Non-pigmented ciliary epithelial cell (primary cell): ENCODE results near the gene BIK.
"Not testable (repeated sequence)": the region's sequence is repeated elsewhere in the genome, so short reads cannot be mapped to it uniquely, and the experiment has no call there.

Source experiments
- DNase-seq: peaks from one replicate; pipeline ENCODE4 v3.0.0-alpha.2; 2010; ENCODE audit warnings: low read depth

BIK gene

DNA sequence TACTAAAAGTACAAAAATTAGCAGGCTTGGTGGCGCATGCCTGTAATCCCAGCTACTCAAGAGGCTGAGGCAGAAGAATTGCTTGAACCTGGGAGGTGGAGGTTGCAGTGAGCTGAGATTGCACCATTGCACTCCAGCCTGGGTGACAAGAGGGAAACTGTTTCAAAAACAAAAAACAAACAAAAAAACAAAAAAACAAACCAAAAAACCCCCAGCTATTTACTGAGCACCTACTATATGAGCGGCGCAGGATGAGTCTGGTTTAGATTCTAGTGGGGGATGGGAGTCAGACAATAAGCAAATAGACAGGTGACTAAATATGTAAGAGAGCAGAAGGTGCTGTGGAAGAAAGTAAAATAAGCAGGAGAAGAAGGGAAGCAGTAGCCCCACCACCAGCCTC lies 5.6 kb upstream of the BIK start:
- not testable (repeated sequence) for DNase-seq

DNA sequence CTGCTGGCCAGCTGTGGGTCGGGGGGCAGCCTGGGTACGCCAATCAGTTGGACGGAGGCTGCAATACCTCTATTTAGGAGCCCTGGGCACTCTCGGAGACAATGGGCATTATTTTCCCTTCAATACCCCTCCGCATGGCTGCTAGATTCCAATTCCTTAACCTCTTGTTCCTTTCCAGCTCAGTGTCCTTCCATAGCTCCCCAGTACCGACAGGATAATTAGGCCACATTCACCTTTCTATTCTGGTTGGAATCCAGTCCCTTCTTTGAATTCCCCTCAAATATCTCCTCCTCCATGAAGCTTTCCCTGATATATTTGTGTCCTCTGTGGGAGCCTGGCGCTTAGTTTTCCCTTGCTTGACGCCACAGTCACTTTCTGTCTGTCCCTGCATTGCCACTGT lies 4.2 kb upstream of the BIK start:
- no peak for DNase-seq

DNA sequence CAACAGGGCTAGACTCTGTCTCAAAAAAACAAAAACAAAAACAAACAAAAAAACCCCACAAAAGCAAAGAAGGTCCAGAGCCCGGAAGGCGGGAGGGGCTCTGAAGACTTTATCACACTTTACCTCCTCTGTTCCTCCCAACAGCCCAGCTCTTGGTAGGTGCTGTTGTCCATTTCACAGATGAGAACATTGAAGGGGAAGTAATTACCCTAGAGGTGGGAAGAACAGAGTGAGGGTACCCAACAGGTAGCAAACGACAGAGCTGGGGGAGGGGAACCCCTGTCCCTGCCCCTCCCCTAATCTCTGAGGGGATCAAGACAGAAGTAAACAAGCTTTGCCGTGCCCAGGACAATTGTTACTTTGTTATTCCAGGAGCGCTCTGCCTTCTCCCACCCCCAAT lies 1.0 kb upstream of the BIK start:
- DNase-seq: no peak

DNA sequence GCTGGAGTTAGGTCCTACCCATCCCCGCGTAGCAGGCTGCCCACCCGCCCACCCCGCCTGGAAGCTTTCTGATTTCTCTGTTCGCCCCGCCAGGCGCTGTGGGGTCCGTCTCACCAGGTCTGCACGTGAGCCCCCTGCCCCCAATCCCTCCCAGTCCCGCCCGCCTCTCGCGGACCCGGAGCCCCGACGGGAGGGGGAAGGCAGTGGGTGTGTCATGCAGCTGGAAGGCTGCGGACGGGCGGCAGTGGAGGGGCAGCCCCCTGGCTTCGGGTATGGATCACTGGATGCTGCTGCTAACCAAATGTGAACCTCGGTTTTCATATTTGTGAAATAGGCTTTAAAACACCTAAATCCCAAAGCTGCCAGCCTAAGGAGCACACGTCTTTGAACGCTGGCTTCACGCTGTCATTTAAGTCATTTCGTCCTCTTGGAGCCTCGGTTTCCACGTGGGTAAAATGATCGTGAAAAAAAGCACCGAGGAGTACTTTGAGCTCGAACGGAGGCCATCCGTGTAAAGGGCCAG lies 568 bp upstream of the BIK start:
- DNase-seq: no peak

DNA sequence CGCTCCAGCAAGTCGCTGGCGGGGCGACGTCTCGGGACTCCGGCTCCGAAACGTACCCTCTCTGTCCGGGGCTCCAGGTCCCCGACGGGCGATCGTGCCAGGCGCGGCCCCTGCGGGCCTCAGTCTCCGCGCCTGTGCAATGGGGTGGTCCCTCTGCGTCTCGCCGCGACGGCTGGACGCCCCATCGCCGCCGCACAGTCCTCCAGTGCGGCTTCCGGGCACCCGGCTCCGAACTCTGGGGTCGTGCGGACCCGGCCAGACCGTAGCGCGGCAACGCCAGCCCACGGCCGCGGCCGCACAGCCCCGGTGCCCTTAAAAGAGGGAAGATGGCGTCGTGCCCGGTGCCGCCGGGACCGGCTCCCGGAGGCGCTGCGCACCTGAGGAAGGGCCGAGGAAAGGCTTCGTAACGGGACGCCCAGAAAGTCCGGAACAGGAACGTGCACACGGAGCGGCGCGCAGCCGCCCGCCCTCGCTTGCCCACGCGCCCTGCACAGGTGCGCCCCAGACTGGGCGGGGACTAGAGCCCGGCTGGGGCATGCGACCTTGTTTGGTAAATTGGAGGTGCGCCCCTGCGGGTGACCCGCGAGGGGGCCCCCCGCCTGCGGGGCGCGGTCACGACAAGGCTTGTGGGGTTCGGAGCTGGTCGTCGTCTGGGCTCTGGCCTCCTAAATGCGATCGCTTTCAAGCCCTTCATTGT lies 525 bp downstream of the BIK start:
- no peak for DNase-seq

DNA sequence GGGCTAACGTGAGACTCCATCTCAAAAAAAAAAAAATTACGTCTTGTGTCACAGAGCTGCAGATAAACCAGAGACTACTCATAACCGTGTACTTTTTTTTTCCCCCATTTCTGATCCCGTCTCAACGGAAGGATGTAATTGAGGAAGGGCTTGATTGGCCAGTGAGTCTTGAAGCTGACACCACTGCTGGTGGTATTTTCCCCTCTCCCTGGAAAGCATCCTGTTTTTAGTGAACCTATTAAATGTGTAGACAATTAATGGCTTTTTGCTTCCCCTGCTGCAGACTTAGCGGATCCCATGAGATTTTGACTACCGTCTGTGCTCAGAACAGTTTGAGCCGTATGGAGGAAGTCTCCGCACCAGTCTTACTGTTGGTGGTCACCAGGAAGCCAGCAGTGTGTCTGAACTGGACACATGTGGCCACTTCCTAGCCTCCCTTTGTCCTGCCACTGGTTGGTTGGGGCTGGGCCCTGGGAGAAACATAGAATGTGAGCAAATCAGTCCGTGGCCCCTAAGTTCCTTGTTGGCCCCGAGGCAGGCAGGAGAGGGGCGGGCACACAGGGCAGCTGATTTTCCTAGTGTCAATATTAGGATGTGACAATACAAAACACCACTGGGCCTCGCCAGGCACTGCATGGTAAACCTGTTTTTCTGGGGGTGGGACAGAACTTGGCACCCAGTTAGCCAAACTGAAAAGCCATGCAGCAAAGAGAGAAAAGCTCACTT lies 3.1 kb downstream of the BIK start:
- DNase-seq: no peak

DNA sequence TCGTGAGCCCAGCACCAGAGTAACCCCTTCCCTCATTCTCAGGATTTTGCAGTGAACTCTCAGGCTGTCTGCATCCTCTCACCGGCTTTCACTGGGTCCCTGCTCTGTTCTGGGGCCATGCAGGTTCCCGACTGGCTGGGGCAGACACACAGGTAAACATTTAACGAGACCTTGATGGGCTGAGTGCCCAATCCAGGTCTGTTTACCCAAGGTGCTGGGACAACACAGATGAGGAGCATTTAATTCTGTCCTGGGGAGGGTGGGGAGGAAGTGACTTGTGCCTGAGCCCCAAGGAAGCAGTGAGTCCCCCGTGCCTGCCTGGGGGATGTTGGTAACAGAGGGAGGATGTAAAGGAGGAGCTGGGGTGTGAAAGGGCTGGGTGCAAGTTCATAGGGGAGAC lies 4.4 kb downstream of the BIK start:
- no peak for DNase-seq

DNA sequence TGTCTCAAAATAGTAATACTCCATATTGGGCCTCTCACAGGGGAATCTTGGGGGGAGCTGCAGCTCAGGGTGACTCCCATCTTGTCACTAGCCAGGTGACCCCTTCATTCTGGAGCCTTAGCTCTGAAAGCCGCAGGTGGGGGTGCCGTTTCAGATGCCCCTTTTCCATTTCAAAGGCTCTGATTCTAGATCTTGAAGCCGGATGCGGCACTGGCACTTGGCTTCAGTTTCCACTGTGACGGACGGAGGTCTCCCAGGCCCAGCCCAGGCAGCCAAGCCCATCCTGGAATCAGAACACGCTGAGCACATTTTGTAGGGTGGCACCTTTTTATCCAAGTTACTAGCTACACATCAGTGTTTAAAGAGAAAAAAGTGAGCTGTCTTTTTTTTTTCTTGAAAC lies 6.4 kb downstream of the BIK start:
- DNase-seq: no peak

DNA sequence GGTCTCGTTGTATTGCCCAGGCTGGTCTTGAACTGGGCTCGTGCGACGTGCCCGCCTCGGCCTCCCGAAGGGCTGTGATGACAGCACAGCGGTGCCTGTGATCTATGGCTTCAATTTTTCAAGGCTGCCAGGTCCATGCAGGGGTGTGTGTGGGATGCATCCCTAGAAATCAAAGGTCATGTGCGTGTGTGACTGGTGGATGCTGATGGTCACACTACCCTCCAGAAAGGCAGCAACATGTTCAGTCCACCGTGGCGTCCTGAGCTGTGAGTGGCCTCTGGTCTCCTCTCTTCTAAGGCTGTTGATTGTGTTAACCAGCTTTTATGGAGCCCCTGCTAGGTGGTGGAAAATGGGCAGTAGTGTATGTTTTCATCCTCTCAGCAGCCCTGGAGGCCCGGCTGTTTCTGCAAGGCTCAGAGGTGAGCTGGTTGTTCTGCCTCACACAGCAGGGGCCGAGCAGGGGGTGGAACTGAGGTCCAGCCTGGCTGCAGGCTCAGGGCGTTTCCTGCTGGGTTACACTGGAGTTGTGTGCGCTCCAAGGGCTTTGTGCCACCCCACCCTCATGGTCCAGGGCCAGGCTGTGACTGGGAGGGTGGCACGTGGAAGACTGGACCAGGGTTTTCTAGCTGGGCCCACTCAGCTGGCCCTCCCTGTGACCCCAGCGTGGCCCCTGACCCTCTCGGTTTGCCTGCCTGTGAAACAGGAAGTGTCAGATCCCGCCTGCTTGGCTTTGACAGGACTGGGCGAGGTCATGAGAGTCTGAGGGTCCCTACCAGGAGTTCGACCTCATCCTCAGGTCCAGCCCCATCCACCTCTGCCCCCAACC lies 7.7 kb downstream of the BIK start:
- no peak for DNase-seq

DNA sequence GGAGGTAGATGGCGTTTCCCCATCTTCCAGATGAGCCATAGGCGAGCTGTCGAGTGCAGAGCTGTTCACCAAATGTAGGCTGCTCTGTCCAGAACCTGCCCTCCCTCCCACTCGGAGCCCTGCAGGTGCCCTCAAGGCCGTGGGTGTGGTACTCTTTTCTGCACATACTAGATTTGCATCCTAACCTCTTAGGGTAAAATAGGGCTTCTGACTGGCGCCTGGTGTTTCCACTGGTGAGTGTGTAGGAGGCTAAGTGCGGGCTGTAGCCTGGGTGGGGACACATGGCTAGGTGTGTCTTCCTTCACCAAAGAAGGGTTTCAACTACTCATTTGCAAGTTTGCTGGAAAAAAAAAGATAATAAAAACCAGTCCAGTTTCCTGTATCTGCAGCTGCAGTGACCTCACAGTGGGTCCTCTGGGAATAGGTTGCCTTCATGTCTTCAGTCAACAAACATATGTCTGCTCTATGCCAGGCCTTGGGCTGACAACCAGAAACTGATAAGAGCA lies 8.5 kb downstream of the BIK start:
- DNase-seq: no peak

DNA sequence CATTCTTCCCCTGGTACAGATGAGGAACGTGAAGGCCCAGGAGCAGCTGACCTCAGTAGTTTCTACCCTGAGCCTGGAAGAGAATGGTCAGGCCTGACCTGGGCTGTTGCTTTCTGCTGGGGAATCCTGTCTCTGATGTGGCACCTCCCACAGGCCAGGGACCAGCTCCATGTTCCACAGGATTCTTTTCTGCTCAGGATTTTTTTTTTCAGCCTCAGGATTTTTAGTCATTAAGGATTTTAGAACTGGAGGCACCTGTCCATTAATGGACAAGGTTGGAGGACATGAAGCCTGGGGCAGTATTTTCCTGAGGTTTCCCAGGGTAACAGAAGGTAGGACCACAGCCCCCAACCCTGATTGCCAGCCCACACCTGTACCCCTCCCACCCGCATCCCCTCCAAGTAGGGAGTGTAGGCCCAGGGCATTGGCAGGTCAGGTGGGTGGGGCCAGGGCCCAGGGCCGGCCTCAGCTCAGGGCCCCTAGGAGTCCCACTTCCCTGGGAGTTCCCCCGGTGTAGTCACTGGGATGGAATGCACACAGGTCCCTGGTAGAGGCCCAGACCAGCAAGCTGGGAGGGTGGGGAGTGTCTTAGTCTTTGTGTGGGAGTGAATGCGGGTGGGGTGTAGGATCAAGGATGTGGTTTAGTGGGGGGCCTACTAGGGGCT lies 16.1 kb downstream of the BIK start:
- DNase-seq: peak; percentile 65

DNA sequence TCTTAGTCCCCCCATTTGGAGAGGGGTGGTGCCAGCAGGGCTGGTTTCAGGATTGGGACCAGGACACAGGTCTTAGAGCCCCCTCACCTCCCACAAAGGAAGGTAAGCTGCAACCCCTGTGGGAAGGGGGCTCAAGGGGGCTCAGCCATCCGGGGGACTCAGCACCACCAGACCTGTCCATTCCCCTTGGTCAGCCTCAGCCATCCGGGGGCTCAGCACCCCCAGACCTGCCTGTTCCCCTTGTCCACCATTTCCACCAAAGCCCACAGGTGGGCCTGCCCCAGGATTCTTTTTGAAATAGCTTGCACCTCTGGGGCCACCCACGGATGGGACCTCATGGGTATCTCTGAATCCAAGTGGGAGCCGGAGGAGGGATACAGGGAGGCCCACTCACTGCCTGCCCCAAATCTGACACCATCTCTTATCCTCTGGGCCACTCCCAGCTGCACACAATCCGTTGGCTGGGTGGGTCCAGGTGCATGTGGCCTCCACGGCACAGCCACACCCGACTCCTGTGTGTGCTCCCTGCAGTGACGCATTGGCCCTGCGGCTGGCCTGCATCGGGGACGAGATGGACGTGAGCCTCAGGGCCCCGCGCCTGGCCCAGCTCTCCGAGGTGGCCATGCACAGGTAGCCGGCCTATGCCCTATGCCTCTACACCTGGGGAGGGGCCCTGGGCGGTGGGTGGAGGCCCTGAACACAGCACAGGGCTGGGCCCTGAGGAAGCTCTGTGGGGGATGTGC lies 16.8 kb downstream of the BIK start:
- no peak for DNase-seq

DNA sequence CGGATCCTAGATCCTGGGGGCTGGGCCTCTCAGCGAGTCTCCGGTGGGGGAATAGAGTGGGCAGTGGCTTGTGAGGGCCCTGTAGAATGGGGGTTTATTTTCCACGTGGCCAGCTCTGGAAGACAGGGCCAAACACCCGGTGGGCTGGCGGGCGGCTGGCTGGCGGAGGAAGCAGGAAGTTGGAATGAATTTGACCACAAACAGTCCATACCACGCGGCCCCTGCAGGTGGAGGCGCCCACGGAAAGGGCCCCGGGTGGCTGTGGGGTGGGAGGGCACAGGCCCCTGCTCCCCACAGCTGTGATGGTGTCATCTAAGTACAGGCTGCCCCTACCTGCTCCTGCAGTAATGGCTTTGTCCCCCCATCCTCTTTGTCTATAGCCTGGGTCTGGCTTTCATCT lies 17.6 kb downstream of the BIK start:
- DNase-seq: no peak

DNA sequence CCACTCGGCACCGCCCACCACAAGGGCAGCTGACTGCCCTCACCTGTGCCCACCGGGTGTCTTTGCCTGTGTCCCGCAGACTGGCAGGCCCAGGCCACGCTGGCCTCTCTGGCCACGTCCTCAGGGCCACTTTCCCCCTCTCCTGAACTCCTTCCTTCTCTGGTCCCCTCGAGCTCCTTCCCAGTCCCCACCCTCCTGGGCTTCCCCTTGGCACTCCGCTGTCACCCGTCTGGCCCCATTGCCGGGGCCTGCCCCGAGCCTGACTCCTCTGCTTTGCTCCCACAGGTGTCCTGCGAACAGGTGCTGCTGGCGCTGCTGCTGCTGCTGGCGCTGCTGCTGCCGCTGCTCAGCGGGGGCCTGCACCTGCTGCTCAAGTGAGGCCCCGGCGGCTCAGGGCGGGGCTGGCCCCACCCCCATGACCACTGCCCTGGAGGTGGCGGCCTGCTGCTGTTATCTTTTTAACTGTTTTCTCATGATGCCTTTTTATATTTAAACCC lies 18.4 kb downstream of the BIK start:
- DNase-seq: no peak

DNA sequence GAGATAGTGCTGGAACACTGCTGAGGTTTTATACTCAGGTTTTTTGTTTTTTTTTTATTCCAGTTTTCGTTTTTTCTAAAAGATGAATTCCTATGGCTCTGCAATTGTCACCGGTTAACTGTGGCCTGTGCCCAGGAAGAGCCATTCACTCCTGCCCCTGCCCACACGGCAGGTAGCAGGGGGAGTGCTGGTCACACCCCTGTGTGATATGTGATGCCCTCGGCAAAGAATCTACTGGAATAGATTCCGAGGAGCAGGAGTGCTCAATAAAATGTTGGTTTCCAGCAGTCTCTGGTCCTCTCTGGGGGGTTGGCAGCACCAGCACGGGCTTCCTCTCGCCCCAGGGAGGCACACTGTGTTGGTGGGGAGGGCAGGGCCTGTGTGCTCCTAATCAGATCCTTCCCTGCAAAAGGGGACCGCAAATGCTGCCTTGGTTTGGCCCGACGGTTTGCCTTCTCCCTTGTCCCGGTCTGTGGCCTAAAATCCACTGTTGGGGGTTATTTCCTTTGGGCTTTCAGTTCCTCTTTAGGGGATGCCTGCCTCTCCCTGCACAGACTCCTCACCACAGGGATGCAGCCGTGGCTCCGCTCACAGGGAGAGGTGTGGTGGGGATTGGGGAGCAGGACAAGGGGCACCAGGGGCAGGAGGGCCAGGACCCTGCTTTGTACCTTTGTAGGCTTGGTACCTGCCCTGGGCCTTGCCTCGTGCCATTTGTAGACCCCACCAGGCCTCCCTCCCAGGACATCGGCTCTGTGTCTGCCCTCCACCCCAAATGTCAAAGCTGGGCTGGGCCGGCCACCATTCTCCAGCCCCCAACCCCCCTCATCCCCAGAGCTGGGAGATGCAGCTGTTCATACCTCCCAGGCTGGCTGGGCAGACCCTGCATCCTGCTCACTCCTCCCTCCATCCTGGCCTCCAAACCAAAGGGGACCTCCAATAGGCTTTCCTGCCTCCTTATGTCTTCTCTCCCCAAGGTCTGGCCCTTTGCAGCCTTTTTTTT lies 19.2 kb downstream of the BIK start:
- DNase-seq: no peak

DNA sequence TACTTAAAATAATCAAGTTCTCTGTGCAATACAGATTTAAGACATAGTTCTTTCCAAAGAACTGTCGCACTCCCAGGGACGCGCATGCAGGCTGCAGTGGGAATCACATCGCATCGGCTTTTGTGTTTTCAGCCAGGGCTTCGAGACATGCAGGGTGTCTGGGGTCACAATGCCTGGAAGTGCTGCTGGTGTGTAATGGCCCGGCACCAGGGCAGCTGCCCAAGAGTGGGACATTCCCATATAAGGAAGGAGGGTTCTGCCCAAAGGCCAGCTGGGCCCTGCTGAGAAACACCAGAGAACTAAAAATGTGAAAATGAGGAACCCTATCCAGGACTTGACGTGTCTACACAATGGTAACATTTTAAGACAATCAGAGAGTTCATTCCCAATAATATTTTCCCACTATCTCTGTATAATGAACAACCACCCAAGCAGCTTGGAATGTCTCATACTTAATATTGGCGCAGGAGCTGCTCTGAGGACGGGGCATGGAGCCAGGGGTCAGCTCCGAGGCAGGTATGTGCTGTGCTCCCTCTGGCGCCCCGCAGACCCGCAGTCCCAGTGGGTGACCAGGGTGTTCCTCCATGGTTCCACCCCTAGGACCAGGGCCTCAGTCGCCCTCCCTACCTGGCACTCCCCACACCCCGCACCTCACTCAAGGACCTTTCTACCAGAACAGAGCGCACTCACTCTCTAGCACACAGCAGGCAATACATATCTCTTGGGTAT lies 21.4 kb downstream of the BIK start:
- DNase-seq: no peak

DNA sequence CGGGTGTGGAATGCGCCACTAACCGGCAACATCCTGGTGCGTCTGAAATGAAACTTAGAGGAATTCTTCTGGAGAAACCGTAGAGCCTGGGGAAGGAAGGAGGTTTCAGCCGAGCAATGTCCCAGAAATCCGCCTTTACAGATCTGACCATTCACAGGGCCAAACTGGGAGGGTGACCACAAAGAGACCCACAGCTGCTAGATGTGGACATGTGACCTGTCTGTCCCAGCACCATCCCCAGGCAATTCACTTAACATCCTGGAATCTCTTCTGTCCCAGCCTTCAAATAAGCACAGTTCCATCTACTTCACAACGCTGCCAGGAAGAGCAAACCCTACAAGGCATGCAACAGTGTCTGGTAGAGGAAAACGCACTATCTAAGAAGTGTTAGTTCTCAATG lies 22.9 kb downstream of the BIK start:
- DNase-seq: no peak

DNA sequence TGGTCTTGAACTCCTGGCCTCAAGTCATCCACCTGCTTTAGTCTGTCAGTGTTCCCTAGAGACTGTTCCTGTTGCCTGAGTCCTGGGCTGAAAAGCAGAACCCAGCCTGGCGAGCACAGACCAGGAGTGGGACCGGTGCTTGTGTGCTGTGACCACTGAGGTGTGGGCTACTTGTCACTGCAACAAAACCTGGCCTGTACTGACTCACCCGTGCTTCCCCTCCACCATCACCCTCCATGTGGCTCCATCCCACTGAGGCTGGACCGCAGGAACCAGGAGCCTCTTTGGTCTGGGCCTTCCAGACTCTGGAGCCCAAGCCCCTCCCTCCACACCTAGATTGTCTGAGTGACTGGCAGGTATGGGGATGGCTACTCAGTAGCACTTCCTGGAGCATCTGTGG lies 24.0 kb downstream of the BIK start:
- no peak for DNase-seq

DNA sequence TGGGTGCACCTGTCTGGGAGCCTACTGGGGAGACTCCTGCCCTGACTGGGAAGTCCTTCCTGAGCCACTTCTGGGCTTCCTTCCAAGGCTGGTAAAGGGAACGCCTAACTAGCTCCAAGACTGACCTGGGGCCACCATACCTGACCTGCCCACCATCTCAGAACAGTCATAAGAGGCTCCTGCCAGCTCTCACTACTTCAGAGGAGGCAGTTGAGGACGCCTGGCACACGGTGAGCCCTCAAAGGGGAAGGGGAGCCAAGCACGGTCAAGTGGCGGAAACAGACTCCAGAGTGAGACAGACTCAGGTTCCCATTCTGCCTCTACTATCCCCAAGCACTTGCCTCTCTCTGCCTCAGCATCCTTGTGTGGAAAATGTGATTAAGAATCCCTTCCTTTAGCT lies 25.0 kb downstream of the BIK start:
- no peak for DNase-seq
